ENCODE measurements around the gene MYO9A.

MYO9A gene

DNA sequence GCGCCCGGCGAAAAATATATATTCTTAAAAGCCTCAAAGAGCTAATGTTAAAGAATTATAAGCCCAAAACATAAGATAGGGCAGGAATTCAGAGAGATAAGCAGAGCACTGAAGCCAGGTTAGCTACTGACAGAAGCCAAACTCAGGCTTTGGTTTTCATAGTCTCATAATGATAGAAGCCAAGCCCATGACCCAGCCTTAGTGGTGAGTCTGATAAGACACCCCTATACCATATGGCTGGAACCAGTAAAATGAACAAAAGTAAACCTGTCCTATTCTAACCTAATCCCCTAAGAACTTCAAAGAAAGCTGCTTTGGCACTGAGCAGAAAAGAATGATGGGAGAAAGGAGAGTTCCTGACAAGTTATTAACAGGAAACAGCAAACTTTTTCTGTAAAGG lies 25.9 kb downstream of the MYO9A start:
- no peaks in the 10 kb centered on the region; the same call in 1 of the 2 replicates for H3K9me3 ChIP-seq (ENCODE audit: control insufficient read depth, insufficient read depth, low read depth, low read length)
- peaks cover 0 to 3% of the 10 kb centered on the region in 2 experiments; a peak in 2 of 3 replicates for H3K36me3 ChIP-seq (ENCODE audit: control insufficient read depth in 2 of 2, insufficient read depth in 1 of 2, low read length in 2 of 2)
- H3K4me1 ChIP-seq (ENCODE audit: control insufficient read depth, insufficient read depth, low read length) = peaks cover 5% of the 10 kb centered on the region
- POLR2A ChIA-PET = no interaction called here
- CTCF ChIA-PET = interaction anchor here (0.7 to 1.6 kb wide), 2 partner anchors 18 to 72 kb away, joined by 3 read pairs; no protein-coding TSS in a partner anchor
- no peak overlapping the region for H3K27ac ChIP-seq (ENCODE audit: extremely low read depth, low read depth, low read length)
- no peak overlapping the region for H3K4me3 ChIP-seq (ENCODE audit: low read depth, low read length)
- no peak for TF ChIP-seq KLF10 (tag by site-specific recombination; IDR thresholded peaks at IDR 0.05)
- TF ChIP-seq, protein P1, sequence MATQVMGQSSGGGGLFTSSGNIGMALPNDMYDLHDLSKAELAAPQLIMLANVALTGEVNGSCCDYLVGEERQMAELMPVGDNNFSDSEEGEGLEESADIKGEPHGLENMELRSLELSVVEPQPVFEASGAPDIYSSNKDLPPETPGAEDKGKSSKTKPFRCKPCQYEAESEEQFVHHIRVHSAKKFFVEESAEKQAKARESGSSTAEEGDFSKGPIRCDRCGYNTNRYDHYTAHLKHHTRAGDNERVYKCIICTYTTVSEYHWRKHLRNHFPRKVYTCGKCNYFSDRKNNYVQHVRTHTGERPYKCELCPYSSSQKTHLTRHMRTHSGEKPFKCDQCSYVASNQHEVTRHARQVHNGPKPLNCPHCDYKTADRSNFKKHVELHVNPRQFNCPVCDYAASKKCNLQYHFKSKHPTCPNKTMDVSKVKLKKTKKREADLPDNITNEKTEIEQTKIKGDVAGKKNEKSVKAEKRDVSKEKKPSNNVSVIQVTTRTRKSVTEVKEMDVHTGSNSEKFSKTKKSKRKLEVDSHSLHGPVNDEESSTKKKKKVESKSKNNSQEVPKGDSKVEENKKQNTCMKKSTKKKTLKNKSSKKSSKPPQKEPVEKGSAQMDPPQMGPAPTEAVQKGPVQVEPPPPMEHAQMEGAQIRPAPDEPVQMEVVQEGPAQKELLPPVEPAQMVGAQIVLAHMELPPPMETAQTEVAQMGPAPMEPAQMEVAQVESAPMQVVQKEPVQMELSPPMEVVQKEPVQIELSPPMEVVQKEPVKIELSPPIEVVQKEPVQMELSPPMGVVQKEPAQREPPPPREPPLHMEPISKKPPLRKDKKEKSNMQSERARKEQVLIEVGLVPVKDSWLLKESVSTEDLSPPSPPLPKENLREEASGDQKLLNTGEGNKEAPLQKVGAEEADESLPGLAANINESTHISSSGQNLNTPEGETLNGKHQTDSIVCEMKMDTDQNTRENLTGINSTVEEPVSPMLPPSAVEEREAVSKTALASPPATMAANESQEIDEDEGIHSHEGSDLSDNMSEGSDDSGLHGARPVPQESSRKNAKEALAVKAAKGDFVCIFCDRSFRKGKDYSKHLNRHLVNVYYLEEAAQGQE (tag by site-specific recombination; IDR thresholded peaks at IDR 0.05) = no peak
- TF ChIP-seq GLIS1 (tag by site-specific recombination; IDR thresholded peaks at IDR 0.05) = no peak
- no peak for TF ChIP-seq WT1 (tag by site-specific recombination; IDR thresholded peaks at IDR 0.05)
- TF ChIP-seq ZNF792 (tag by site-specific recombination; IDR thresholded peaks at IDR 0.05) = no peak
- TF ChIP-seq, protein P2, sequence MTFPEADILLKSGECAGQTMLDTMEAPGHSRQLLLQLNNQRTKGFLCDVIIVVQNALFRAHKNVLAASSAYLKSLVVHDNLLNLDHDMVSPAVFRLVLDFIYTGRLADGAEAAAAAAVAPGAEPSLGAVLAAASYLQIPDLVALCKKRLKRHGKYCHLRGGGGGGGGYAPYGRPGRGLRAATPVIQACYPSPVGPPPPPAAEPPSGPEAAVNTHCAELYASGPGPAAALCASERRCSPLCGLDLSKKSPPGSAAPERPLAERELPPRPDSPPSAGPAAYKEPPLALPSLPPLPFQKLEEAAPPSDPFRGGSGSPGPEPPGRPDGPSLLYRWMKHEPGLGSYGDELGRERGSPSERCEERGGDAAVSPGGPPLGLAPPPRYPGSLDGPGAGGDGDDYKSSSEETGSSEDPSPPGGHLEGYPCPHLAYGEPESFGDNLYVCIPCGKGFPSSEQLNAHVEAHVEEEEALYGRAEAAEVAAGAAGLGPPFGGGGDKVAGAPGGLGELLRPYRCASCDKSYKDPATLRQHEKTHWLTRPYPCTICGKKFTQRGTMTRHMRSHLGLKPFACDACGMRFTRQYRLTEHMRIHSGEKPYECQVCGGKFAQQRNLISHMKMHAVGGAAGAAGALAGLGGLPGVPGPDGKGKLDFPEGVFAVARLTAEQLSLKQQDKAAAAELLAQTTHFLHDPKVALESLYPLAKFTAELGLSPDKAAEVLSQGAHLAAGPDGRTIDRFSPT (tag by site-specific recombination; IDR thresholded peaks at IDR 0.05) = no peak

DNA sequence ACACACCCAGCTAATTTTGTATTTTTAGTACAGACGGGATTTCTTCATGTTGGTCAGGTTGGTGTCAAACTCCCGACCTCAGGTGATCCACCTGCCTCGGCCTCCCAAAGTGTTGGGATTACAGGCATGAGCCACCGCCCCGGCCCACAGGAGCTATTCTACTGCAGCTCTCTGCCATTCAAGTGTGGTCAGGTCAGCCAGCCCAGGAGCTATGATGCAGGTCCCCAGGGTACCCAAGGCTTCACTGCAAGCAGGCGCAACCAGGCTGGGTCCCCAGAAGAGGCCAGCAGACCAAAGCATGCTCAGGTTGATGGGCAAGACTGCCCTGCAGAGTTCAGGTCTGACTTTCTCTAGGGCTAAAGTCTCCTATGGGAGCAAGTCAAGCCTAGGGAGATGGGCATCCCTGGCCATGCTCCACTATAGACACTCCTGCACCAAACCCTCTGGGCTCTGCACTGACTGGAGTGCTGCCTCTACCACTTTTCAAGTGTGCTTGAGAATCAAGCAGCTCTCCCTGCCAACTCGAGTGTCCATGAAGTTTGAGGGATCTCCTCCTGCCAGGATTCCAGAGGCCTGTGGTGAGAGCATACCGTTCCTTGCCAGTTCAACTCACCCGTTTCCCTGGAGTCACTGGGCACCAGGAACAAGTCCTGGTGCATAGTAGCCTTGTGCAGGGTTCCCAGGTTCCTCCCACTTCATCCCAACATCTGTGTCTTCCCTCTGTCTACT lies 30.9 kb downstream of the MYO9A start:
- Histone ChIP-seq H3K36me3 (ENCODE audit: control insufficient read depth in 2 of 2, insufficient read depth in 1 of 2, low read length in 2 of 2) (peaks cover 0 to 3% of the 10 kb centered on the region in 2 experiments; a peak in 1 of 3 replicates), H3K27ac (ENCODE audit: extremely low read depth, low read depth, low read length) (no peak overlapping the region), H3K4me3 (ENCODE audit: low read depth, low read length) (no peak overlapping the region), H3K9me3 (ENCODE audit: control insufficient read depth, insufficient read depth, low read depth, low read length) (peaks cover 2% of the 10 kb centered on the region; the same call in 1 of the 2 replicates), H3K4me1 (ENCODE audit: control insufficient read depth, insufficient read depth, low read length) (peaks cover 3% of the 10 kb centered on the region; the same call in 1 of the 2 replicates)
- ChIA-PET POLR2A (interaction anchor here (0.7 kb wide), 1 partner anchor 44 kb away, joined by 3 read pairs; no protein-coding TSS in a partner anchor), CTCF (no interaction called here)
- TF ChIP-seq ZNF571 (tag by site-specific recombination; IDR thresholded peaks at IDR 0.05) (no peak), GLIS1 (tag by site-specific recombination; IDR thresholded peaks at IDR 0.05) (no peak), ZNF510 (tag by site-specific recombination; IDR thresholded peaks at IDR 0.05; ENCODE audit: insufficient replicate concordance) (no peak), ZBTB20 (tag by site-specific recombination; IDR thresholded peaks at IDR 0.05) (no peak), ZIC2 (tag by site-specific recombination; IDR thresholded peaks at IDR 0.05) (no peak)
- TF ChIP-seq, protein P3, sequence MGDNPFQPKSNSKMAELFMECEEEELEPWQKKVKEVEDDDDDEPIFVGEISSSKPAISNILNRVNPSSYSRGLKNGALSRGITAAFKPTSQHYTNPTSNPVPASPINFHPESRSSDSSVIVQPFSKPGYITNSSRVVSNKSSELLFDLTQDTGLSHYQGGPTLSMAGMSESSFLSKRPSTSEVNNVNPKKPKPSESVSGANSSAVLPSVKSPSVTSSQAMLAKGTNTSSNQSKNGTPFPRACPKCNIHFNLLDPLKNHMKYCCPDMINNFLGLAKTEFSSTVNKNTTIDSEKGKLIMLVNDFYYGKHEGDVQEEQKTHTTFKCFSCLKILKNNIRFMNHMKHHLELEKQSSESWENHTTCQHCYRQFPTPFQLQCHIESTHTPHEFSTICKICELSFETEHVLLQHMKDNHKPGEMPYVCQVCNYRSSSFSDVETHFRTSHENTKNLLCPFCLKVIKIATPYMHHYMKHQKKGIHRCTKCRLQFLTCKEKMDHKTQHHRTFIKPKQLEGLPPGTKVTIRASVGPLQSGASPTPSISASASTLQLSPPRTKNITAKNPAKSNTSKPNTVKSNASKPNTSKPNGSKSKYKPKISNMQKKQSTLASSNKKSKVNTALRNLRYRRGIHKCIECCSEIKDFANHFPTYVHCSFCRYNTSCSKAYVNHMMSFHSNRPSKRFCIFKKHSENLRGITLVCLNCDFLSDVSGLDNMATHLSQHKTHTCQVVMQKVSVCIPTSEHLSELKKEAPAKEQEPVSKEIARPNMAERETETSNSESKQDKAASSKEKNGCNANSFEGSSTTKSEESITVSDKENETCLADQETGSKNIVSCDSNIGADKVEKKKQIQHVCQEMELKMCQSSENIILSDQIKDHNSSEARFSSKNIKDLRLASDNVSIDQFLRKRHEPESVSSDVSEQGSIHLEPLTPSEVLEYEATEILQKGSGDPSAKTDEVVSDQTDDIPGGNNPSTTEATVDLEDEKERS (tag by site-specific recombination; IDR thresholded peaks at IDR 0.05) = no peak
